Forelimb muscle (tissue), 1 donor: ENCODE data around the gene MTAP. TPM values are rescaled to one million over a fixed set of nuclear protein-coding genes. Genes with fewer than 3 reads are reported as not detected.

Source experiments
- DNase-seq: peaks from one replicate; pipeline ENCODE4 v3.0.0-alpha.2; 2013; ENCODE audit warnings: low read depth
- polyA plus RNA-seq: library from polyadenylated mRNA; unstranded; fragments of 120-200 nt; gene quantifications from one replicate; pipeline ENCODE4 v1.2.1, GENCODE V29; 2013; ENCODE audit not compliant: insufficient read length

MTAP gene
- polyA plus RNA-seq, 1 donor: 23.5 TPM

DNA sequence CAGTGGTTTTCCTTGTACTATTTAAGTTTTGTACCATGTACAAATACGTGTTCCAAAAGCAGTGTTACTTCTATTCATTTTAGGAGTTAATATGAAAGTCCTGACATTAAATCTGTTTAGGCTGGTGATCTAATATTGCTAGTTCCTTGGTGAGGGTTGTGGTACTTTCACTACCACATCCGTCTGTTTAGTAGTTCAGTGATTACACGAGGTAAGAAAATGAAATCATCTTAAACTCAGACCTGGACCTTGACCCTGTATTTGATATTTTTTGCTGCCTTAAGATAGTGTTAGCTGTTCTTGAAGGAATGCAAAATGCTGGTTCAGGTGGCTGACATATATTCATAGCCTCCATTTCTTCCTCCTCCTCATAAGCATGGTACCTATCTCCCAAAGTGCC lies 50.3 kb downstream of the MTAP start:
- DNase-seq: no peak

DNA sequence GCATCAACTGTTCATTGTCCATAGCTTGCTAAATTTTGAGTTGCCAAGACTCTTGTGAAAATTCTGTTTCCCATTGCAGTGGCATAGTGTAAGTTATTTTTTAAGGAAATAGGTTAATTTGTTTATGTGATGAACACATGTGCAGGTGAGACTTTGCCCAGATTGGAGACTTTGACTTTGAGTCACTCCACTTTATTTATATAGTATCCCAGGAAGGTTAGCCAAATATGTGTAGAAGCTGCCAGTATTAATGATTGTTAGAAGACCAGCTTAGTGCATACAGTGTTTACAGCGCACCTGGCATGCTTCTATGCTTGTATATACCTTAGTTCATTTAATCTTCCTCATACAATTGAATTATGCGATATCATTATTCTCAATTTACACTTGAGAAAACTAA lies 51.0 kb downstream of the MTAP start:
- DNase-seq: no peak

GRCh38 chr9:21854119-21854518 lies 51.7 kb downstream of the MTAP start:
- DNase-seq: no peak

- no peak for DNase-seq
Observed at GRCh38 chr9:21854594-21854993, 52.2 kb downstream of the MTAP start.

DNA sequence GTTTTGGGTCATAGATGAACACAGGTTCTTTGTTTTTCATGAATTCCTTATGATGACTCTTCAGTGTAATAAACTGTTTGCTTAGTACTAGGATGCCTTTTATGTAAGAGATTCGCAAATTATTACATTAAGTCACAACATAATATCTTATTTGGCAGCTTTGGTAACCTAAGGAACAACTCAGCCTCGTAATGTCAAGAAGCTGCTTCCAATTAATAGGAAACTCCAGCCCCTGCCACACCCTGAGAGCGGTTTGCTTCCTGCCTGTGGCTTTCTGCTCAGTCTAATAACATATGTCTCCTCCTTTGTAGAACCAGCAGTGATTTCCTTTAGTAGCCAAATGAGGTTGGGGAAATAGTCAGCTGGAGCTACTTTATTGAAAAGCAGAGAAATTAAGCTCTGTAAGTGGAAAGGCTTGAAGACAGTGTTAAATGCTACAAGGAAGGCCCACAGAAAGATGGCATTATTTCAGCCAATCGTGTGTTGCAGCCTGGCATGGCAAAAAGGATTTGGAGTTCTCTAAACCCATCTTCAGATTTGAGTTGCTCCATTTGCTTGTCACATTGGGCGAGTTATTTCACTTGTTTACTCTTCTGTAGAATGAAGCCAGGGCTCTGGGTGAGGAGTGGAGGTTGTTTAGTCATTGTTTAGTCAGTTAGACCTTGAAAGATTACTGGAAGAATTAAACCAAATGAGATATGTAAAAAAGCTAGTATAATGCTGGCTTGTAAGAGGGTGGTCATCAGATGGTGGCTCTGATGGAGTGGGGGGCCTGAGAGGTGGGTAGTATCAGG lies 54.1 kb downstream of the MTAP start:
- no peak for DNase-seq

- DNase-seq: no peak
Observed at GRCh38 chr9:21862871-21863270, 60.4 kb downstream of the MTAP start.

GRCh38 chr9:21864505-21864904 lies 62.1 kb downstream of the MTAP start:
- no peak for DNase-seq

DNA sequence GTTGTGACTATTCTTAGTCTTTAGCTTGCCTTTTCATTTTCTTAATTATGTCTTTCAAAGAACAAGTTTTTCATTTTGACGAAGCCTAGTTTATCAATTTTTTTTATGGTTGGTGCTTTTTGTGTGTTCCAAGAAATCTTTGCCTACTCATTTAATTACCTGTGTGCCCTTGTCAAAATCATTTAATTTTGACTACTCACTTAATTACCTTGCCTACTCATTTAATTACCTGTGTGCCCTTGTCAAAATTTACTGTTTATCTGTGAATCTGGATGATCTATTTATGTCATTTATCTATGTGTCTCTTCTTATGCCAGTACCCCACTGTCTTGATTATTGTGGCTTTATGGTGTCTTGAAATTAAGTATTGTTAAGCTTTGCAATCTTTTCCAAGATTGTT lies 63.9 kb downstream of the MTAP start:
- no peak for DNase-seq

DNA sequence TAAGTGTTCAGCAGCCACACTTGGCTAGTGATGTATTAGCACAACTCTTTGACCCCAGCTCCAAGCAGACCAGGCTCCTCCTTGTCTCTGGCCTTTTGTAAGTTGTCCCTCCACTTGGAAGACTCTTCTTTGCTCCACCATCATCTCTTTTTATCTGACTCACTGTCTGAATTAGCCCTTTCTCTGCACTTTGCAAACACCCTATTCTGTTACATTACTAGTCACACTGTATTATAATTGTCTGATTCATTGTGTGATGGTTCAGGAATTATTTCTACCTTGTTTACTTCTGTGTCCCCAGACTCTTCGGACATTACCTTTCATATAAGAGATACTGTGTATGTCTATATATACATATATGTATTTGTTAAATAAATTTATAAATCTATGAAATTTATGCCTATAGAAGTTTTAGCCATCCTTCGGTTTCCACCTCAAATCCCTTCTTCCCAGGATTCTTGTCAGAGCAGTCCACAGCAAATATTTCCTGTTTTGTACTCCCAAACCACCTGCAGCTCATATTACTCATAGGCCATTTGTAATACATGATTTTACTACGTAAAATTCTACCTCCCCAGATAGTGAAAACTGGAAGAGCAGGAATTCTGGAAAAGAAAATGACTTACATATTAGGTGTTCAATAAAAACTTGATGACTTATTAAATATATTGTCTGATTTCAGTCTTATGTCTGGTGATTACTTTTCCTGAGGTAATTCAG lies 69.0 kb downstream of the MTAP start:
- DNase-seq: no peak

- no peak for DNase-seq
Observed at GRCh38 chr9:21872696-21873095, 70.3 kb downstream of the MTAP start.

DNA sequence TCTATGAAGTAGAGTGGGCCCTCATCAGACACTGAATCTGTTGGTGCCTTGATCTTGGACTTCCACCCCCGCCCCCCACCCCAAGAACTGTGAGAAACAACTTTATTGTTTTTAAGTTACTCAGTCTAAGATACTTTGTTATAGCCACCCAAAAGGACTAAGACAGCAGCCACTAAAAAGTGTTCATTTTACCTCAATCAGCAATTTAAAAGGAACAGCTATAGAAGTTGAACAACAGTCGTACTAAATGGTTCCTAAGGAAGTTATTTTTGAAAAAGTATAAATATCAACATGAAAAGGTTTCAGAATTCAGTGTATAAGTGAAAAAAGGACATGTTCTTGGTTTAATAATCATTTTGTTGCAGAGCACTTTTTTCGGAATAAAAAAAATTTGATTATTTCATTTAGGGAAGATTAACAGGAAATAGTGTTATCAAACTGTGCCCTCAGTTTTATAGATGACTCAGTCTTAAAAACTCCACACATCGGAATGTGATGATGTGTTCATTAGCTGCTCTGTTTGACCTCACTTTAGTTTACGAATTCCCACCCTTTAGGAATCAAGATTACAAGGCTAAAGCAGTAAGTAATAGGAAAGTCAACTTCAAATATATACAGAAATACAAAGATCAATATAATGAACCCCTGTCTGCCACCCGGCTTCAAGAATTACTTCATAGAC lies 71.2 kb downstream of the MTAP start:
- DNase-seq: no peak

DNA sequence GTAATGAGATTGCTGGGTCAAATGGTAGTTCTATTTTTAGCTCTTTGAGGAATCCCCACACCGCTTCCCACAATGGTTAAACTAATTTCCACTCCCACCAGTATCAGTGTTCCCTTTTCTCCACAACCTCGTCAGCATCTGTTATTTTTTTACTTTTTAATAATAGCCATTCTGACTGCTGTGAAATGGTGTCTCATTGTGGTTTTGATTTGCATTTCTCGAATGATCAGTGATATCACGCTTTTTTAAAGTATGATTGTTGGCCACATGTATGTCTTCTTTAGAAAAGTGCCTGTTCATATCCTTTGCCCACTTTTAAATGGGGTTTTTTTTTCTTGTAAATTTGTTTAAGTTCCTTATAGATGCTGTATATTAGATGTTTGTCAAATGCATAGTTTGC lies 73.5 kb downstream of the MTAP start:
- no peak for DNase-seq

GRCh38 chr9:21883642-21884041 lies 81.2 kb downstream of the MTAP start:
- no peak for DNase-seq

GRCh38 chr9:21889673-21890072 lies 87.2 kb downstream of the MTAP start:
- no peak for DNase-seq

- no peak for DNase-seq
Observed at GRCh38 chr9:21890696-21891095, 88.3 kb downstream of the MTAP start.

GRCh38 chr9:21901546-21901945 lies 99.1 kb downstream of the MTAP start:
- DNase-seq: no peak

DNA sequence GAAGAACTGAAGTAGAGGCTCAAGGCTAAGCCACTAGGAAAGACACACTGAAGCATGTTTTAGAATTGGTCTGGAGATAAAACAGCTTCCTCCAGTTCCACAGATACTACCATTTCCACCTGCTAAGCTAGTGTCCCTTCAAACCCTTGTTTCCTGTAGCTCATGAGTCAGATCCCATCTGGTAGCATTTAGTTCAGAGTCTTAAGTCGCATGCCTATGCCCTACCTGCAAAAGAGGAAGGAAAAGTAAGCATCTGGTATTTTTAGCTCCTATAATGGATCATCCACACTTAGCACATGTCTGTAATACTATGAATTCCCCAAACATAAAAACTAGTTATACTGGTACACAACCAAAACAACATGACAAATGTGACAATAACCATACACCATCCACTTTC lies 99.7 kb downstream of the MTAP start:
- no peak for DNase-seq

DNA sequence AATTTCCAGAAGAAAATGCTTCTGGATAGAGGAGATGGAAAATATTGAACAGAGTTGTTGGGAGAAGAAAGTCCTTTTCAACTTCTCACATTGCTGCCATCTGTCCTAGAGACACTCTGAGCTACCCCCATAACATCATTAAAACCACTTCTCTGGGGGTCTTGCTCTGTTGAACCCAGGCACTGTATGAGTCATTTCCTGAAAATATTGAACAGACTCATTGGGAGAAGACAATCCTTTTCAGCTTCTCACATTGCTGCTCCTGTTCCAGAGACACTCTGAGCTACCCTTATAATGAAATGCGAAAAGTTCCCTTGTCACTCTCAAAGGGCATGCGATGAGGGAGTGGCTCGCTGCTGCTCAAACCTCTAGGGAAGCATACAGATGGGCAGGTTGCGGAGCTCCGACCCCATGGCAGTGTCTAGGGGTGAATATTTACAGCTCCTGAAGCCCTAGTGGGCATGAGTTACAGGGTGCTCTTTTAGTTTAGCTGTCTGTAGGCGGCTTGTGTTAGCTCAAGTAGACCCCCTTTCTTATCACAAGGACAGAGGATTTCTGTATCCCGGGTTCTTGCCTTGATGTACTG lies 101.0 kb downstream of the MTAP start:
- DNase-seq: no peak

- DNase-seq: no peak
Observed at GRCh38 chr9:21904371-21904770, 101.9 kb downstream of the MTAP start.

DNA sequence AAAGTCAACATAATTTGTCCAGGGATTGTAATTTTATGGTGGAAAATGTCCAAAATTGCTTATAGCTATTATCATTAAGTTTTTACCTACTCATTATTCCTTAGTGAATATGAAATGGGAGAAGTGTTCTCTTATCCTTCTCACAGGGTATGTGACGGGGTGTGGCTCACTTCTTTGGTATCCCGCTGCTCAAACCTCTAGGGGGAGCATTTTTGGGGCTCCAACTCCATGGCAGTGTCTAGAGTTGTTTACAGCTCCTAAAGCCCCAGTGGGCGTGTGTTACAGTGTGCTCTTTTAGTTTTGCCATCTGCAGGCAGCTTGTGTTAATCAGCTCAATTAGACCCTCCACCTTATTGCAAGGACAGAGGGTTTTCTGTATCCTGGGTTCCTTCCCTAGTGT lies 102.3 kb downstream of the MTAP start:
- DNase-seq: no peak

DNA sequence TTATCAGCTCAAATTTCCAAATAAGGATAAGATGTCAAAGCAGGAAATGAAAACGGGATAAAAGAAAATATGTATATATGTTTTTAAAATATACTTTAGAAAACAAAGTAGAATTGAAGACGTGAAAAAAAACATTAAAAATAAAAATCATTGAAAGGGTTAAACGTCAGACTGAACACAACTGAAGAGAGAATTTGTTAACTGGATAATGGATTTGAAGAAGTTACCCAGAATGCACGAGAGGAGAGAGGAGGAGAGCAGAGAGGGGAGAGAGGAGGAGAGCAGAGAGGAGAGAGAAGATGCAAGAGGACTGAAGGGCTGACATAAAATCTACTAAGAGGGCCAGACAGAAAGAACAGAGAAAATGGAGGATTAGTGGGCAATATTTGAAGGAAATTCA lies 103.8 kb downstream of the MTAP start:
- no peak for DNase-seq

GRCh38 chr9:21906881-21907280 lies 104.4 kb downstream of the MTAP start:
- no peak for DNase-seq
